ENCODE results near the gene VIPR2.

GRCh38 chr7:159042581-159043101 is 102.0 kb downstream of the VIPR2 start:
- no peak for TF ChIP-seq EZH2 (IDR thresholded peaks at IDR 0.05; ENCODE audit: borderline replicate concordance, low read depth, low read length, severe bottlenecking)
- TF ChIP-seq CTCF (IDR thresholded peaks at IDR 0.05; ENCODE audit: borderline replicate concordance, extremely low read depth, low read length, poor library complexity, severe bottlenecking): no peak
